Ureter (tissue), 1 donor: ENCODE measurements around the gene DSCAML1. TPM values are rescaled to one million over a fixed set of nuclear protein-coding genes. Genes with fewer than 3 reads are reported as not detected.

Source experiments
- DNase-seq: peaks from one replicate; pipeline ENCODE4 v3.0.0-alpha.2; 2020; ENCODE audit warnings: low spot score
- total RNA-seq: library from RNA; stranded (reverse); gene quantifications from one replicate; pipeline ENCODE4 v1.2.4, GENCODE V29; 2023
- donor health status: DM: yes; HTN: yes; CAD: no.

The DSCAML1 gene
- total RNA-seq, 1 donor from 2014 or later = 0.81 TPM

- DNase-seq = no peak
Observed at GRCh38 chr11:117523680-117524079, 273.3 kb downstream of the DSCAML1 start.

- DNase-seq = no peak
Observed at GRCh38 chr11:117521974-117522373, 275.0 kb downstream of the DSCAML1 start.

- no peak for DNase-seq
Observed at GRCh38 chr11:117520966-117521365, 276.1 kb downstream of the DSCAML1 start.

GRCh38 chr11:117520201-117520600, 276.8 kb downstream of the DSCAML1 start:
- DNase-seq = no peak

- no peak for DNase-seq
Observed at GRCh38 chr11:117519590-117519989, 277.4 kb downstream of the DSCAML1 start.

GRCh38 chr11:117519170-117519569, 277.8 kb downstream of the DSCAML1 start:
- DNase-seq = no peak

GRCh38 chr11:117518455-117518854, 278.6 kb downstream of the DSCAML1 start:
- DNase-seq = no peak

GRCh38 chr11:117517097-117517496, 279.9 kb downstream of the DSCAML1 start:
- DNase-seq = no peak

- DNase-seq = no peak
Observed at GRCh38 chr11:117515892-117516787, 280.9 kb downstream of the DSCAML1 start.

GRCh38 chr11:117514256-117514655, 282.8 kb downstream of the DSCAML1 start:
- DNase-seq = no peak

- DNase-seq = no peak
Observed at GRCh38 chr11:117513666-117514065, 283.4 kb downstream of the DSCAML1 start.

GRCh38 chr11:117511931-117512539, 285.0 kb downstream of the DSCAML1 start:
- DNase-seq = no peak

- DNase-seq = no peak
Observed at GRCh38 chr11:117511483-117511930, 285.5 kb downstream of the DSCAML1 start.

- DNase-seq = no peak
Observed at GRCh38 chr11:117510646-117511045, 286.4 kb downstream of the DSCAML1 start.

GRCh38 chr11:117509543-117509942, 287.5 kb downstream of the DSCAML1 start:
- no peak for DNase-seq

GRCh38 chr11:117506971-117507370, 290.0 kb downstream of the DSCAML1 start:
- DNase-seq = no peak

GRCh38 chr11:117505285-117505970, 291.6 kb downstream of the DSCAML1 start:
- DNase-seq = no peak

- DNase-seq = no peak
Observed at GRCh38 chr11:117502779-117503100, 294.3 kb downstream of the DSCAML1 start.

- DNase-seq = no peak
Observed at GRCh38 chr11:117502015-117502778, 294.8 kb downstream of the DSCAML1 start.

GRCh38 chr11:117501237-117501898, 295.6 kb downstream of the DSCAML1 start:
- no peak for DNase-seq

GRCh38 chr11:117498791-117499190, 298.2 kb downstream of the DSCAML1 start:
- no peak for DNase-seq
